Measurements from ENCODE around the gene TPGS2.

Gene TPGS2

DNA sequence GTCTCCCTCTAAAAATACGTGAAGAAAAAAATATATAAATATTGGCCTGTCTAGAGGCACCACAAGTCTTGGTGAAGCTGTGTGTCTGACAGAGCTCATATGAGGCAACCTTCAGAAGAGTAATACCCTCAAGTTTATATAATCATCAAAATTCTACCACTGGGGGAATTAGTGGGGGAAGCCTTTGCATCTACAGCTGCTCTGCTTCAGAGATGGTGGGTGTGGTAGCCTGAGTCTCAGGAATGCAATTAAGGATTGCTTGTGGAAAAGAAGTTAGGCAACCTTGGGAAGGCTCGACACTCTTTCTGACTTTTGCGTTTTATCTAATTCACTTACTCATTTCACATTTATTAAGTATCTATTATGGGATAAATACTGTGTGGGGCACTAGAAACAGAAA, 17.4 kb downstream of the TPGS2 start:
- no peak for TF ChIP-seq GATA2 (IDR thresholded peaks at IDR 0.05; ENCODE audit: low read depth, low read length)
- no peak for TF ChIP-seq GATA3 (IDR thresholded peaks at IDR 0.05; ENCODE audit: low read depth, low read length)

DNA sequence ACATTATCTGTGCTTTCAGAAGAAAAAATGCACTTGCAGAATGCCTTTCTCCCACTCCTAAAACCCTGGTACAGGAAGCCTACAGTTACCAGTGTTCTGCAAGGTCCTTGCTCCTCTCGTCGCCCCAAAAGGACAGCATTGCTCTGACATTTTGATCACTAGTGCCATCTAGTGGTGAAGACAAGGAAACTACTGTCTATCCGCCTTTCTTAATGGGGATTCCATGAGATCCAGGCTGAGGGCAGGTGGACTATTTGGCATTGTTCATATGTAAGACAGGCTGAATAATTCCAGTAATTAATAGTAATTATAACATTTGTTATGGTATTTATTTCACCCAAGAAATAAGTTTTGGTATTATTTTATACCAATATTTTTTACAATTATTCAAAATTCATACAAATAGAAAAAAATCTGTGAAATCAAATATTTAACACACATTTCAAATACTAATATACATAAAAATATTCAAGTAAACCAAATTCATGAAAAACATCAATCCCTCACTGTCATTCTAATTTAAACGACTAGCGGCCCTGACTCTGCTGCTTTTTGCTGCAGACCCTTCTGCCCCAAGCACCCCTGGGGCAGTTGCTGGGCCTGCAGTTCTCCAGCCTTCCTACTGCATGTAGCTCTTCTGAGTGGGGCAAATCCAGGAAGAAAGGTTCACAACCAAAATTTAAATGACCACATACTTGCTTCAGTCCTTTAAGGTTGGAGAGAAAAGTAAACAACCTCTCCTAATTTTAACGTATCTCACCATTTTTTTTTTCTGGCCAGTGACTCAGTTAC, 19.0 kb downstream of the TPGS2 start:
- TF ChIP-seq GATA3 (IDR thresholded peaks at IDR 0.05; ENCODE audit: low read depth, low read length) = no peak
- no peak for TF ChIP-seq GATA2 (IDR thresholded peaks at IDR 0.05; ENCODE audit: low read depth, low read length)

DNA sequence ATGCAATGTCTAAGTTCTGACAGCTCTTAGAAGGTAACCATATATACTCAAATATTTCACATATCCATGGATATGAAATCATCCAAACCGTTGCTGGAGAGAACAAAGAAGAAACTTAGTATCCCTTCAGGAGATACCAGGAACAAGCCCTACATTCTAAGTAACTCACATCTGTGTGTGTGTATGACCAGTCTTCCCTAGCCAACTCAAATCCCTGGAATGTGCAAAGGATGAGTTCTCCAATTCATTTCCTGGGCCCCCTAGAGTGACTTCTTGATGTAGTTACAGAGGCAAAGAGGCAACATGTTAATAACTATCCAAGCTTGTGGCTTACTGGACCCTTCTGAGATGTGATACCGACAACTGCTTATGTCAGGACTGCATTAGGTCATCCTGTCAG, 20.1 kb downstream of the TPGS2 start:
- TF ChIP-seq GATA3 (IDR thresholded peaks at IDR 0.05; ENCODE audit: low read depth, low read length) = no peak
- no peak for TF ChIP-seq GATA2 (IDR thresholded peaks at IDR 0.05; ENCODE audit: low read depth, low read length)

DNA sequence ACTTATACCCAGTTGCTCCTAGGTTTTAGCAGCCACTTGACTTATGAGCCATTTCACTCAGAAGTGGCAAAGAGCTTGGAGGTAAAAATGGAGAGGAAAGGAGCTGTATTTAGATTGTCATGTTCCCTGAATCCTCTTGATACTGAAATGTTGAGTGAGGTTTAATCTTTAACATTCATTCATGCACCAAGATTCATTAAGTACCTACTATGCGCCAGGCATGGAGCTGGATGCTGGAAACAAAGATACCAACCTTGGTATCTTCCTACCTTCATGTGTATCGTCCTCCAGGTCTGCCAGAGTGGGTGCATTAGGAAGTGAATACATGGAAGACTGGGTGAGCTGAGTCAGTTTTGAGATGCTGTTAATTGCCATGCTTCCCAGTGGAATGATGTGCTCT, 23.7 kb downstream of the TPGS2 start:
- TF ChIP-seq GATA2 (IDR thresholded peaks at IDR 0.05; ENCODE audit: low read depth, low read length) (no peak), GATA3 (IDR thresholded peaks at IDR 0.05; ENCODE audit: low read depth, low read length) (no peak)

DNA sequence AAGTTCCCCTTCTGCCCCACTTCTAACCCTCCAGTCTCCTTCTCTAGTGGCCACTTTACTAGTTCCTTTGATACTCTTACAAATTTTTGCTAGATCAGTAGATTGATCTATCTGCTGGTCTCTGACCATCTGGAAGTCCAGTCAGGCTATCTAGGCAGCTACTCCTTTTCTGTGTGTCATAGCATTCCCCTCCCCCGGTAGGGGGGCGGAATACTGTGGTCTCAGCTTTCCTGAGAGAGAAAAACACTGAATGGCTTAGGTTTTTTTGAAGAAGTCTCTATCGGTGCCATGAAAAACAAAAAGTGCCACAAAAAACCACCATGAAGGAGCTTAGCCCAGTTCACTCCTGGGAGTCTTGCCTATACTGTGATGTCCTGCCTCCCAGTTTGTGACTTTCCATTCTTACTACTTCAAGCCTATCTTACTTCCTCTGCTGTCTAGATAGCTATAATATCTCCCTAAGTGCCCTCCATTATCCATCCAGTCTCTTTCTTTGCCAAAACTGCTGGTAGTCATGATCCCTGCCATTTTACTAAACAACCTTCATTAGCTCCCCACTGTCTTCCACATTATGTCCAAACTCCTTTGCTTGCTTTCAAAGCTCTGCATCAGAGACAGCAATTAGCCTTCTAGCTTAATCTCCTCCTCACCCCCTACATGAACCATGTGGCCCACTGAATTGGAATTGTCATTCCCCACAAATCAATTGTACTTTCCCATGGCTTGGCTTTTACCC, 29.9 kb downstream of the TPGS2 start:
- TF ChIP-seq GATA3 (IDR thresholded peaks at IDR 0.05; ENCODE audit: low read depth, low read length) (no peak), GATA2 (IDR thresholded peaks at IDR 0.05; ENCODE audit: low read depth, low read length) (no peak)

DNA sequence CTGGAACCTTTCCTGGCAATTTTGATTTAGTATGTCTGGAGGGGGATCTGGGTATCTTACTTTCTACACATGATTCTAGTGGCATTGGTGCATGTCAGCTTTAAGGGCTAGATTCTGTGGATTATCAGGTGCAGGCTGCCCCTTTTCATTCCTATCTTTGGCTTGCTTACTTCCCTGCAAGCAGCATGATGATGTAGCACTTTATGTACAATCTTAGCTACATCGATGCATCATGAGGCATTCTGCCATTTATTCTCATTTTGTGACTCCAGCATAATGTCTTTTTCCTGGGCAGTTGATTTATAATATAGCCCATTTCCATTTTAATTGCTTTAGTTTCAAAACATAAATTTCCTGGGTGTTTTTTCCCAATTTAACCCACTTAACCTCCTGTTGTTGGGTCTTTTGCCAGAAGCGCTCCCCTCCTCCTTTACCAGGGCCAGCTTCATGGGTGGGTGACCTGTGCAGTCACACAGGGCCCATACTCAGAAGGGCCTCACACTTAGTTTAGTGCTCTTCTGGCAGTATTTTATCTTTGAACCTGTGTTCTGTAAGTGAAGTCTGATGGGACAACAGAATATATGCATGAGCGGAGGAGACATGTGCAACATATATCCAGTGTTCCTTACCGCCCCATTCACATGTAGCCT, 36.0 kb downstream of the TPGS2 start:
- TF ChIP-seq GATA3 (IDR thresholded peaks at IDR 0.05; ENCODE audit: low read depth, low read length) (no peak), GATA2 (IDR thresholded peaks at IDR 0.05; ENCODE audit: low read depth, low read length) (no peak)

DNA sequence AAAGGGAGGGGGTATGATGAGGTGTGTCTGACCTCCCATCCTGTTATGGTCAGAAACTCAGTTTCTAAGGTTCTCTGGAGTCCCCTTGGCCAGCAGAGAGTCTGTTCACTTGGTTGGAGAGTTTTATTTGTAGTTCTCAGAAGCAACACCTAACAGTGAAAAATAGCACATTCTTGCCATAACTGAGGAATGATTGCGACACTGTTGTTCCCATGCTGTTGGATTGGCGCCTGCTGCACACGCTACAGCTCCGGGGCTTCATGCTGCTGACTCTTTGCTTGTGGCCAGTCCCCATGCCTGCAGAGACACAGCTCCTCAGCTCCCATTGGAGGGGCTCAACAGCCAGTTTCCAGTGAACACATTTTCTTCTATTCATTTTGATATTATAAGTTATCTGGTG, 42.1 kb downstream of the TPGS2 start:
- TF ChIP-seq GATA3 (IDR thresholded peaks at IDR 0.05; ENCODE audit: low read depth, low read length) (no peak), GATA2 (IDR thresholded peaks at IDR 0.05; ENCODE audit: low read depth, low read length) (no peak)

DNA sequence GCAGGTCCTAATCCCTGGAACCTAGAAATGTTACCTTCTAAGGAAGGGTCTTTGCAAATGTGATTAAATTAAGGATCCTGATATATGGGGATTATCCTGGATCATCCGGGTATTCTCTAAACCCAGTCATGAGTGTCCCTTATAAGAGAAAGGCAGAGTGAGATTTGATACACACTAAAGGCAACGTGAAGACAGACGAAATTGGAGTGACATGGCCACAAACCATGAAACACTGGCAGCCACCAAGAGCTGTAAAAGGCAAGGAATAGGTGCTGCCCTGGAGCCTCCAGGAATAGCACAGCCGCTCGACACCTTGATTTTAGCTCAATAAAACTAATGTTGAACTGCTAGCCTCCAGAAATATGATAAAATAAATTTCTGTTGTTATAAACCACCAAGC, 45.0 kb downstream of the TPGS2 start:
- TF ChIP-seq GATA2 (IDR thresholded peaks at IDR 0.05; ENCODE audit: low read depth, low read length) = no peak
- TF ChIP-seq GATA3 (IDR thresholded peaks at IDR 0.05; ENCODE audit: low read depth, low read length) = no peak

DNA sequence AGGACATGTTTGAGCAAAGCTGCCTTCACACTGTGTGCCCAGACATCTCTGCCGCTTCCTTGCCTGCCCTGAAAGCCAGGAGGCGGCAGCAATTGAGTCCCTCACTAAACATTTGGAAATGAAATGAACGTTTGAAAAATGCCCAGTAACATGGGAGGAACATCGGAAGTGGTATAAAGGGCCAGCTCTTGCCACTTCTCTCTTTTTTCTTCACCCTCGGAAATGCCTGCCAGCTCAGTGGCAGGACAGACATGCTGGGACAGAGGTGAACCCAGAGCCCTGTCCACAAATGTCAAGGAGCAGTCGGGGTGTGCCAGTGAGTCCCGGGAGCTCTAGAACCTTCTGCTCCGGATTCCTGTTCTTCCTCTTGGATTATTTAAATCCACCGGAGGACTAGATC, 46.1 kb downstream of the TPGS2 start:
- no peak for TF ChIP-seq GATA3 (IDR thresholded peaks at IDR 0.05; ENCODE audit: low read depth, low read length)
- TF ChIP-seq GATA2 (IDR thresholded peaks at IDR 0.05; ENCODE audit: low read depth, low read length) = no peak

DNA sequence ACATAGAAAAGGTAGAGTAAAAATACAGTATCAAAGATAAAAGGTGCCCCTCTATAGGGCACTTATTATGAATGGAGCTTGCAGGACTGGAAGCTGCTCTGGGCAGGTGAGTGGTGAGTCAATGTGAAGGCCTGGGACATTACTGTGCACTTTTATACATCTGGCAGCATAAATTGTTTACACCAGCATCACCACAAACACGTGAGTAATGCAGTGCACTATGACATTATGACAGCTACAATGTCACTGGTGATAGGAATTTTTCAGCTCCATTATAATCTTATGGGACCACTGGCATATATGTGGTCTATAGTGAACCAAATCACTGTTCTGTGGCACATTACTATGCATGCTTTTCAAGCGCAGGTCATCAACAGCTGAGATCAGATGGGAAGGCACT, 48.1 kb downstream of the TPGS2 start:
- TF ChIP-seq GATA3 (IDR thresholded peaks at IDR 0.05; ENCODE audit: low read depth, low read length) (no peak), GATA2 (IDR thresholded peaks at IDR 0.05; ENCODE audit: low read depth, low read length) (no peak)

DNA sequence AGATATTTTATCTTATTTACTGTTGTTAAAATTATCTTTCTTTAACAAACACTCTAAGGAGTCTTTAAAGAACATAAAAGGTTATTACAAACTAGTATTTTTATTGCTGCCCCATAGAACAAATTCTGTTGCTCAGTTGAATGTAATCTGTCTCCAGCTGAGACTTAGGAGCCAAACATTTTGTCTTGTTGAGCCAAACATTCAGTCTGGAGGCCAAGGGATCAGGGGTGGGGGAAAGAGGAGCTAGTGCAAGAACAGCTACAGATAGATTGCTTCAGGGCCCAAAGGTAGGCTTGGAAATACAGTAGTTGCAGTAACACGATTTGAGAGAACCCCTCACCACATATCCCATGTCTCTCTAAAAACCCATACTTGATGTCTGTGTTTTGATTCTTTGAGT, 51.2 kb downstream of the TPGS2 start:
- TF ChIP-seq GATA3 (IDR thresholded peaks at IDR 0.05; ENCODE audit: low read depth, low read length) = no peak
- TF ChIP-seq GATA2 (IDR thresholded peaks at IDR 0.05; ENCODE audit: low read depth, low read length) = no peak

DNA sequence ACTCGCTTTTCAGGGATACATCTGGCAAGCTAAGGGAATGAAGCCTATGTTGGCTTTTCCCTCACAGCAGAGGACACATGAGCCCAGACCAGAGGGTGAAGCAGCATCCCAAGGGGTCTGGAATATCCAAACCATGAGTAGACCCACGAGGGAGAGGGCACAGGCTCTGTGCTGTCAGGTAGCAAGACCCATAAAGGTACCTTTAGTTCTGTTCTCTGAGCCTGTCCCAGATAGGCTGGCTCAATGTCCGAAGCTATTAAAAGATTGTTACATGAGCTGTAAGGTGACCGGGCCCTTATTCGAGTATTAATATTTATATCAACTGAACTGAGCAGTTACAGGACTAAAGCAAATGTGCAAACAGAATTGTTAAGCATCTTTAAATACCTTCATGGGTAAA, 52.2 kb downstream of the TPGS2 start:
- TF ChIP-seq GATA3 (IDR thresholded peaks at IDR 0.05; ENCODE audit: low read depth, low read length) (no peak), GATA2 (IDR thresholded peaks at IDR 0.05; ENCODE audit: low read depth, low read length) (no peak)

DNA sequence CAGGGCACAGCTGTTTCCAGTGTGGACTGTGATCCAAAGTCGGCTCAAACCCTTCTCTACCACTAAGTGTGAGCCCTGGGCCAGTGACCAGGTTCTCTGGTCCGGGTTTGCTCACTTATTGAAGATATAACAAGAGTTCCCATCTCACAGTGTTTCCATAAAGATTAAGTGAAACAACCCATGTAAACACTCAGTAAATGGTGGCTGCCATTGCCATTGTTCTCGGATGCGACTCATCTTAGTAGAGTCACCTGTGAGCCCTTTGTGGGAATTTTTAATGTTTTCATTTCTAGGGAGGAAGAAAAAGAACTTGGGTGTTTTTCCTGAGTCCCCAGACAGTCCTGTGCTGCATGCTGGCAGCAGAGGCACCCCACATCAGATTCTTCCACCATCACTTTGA, 53.4 kb downstream of the TPGS2 start:
- no peak for TF ChIP-seq GATA2 (IDR thresholded peaks at IDR 0.05; ENCODE audit: low read depth, low read length)
- TF ChIP-seq GATA3 (IDR thresholded peaks at IDR 0.05; ENCODE audit: low read depth, low read length) = no peak

DNA sequence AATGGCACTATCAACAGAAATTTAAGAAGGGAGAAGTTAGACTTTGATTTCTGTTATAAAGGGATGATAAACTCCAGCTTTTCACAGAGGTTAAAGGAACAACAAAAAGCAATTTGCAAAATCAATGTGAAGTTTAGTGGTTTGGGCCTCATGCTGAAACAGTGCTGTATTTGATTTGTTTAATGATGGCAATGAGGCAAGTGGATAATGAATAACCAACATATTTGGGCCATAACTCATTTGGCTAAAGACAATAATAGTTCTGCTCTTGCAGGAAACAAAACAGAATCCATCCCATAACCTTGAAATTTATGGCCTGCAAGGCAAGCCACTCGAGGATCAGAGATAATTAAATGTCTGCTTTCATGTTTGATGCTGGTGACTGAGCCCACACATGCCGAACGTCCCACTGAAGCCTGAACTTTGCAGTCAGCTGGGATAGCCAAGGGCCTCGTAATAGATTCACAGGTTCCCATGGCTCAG, 56.5 kb downstream of the TPGS2 start:
- TF ChIP-seq GATA3 (IDR thresholded peaks at IDR 0.05; ENCODE audit: low read depth, low read length) (no peak), GATA2 (IDR thresholded peaks at IDR 0.05; ENCODE audit: low read depth, low read length) (no peak)

All from SH-SY5Y (cell line).